GM18511 (cell line): ENCODE results near the gene TBC1D4.

Source experiments
- ATAC-seq: cut with Tn5 transposase; IDR thresholded peaks from one replicate; pipeline ENCODE4 v1.9.1; 2021; ENCODE audit warnings: mild to moderate bottlenecking, moderate library complexity; ENCODE audit not compliant: unreplicated experiment

Gene TBC1D4

DNA sequence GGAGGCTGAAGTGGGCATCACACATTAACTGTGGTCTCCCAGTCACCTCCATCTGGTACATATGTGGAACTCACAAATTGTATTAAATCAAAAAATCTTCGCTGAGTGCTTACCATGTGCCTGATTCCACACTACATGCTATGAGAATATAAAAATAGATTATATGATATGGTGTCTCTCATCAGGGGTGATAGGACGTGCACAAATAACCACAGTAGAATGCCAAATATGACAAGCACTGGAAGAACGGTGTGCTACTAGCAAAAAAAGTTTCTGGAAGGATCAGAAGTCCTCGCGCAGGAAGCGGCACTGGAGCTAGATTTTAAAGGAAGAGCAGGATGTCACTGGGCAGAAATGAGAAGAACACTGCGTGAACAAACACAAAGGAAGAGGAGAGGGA, 62.3 kb downstream of the TBC1D4 start:
- ATAC-seq = no peak

DNA sequence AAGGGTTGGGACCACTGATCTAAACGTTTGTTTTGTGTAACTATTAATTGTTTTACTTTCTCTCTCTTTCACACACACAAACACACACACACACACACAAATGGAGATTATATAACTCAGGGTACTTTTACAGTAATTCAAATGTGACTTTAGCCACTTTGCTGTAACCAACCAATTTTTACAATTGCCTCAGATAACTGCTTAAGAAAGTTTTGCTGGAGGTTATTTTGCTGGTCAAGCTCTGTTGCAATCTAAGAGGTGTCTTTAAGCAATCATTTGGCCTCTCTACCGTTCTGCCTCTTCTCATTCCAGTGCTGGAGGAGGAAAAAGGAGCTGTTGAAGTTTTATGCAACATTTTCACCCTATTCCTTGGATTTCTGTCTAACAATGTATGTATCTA, 63.0 kb downstream of the TBC1D4 start:
- no peak for ATAC-seq

DNA sequence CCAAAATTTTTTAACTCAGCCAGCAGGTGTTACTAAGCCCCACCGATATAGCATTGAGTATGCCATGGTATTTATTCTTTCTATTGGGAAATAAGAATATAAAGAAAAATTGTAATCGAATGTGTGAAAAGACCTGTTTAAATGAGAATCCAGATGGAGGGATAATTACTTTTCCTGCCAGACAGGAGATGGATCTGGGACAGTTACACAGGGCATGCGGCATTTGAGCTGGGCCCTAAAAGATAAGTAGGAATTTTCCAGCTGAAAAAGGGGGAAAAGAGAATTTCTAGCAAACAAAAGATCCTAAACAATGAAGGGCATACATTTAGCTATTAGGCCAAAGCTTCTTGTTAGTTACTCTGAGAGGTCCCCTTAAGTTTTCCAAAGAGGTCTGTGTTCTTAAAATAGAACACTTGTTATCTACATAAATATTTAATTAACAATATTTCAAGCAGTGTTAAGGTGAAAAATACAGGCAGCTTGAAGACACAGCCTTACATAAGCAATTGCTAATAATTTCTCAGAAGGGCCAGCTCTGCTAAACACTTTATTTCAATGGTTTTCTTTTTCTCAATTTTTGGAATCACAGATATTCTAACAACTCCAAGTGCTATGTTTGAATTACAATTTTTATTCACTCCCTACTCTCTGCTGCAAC, 63.7 kb downstream of the TBC1D4 start:
- no peak for ATAC-seq

DNA sequence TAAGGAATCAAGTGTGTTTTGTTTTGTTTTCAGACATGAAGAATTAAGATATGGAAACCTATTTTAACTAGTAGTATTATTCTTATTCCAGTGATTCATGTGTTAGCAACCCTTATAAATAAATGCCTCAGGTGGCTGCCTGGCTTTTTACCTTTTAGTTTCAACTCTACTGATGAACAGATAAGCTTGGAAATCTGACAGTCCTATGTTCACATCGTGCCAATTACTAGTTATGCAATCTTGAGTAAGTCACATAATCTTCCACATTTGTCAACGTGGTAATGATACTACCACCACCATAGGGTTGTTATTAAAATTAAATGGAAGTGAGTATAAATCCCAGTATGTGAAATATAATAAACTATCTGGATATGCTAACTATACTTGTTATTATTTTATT, 64.3 kb downstream of the TBC1D4 start:
- ATAC-seq = no peak

DNA sequence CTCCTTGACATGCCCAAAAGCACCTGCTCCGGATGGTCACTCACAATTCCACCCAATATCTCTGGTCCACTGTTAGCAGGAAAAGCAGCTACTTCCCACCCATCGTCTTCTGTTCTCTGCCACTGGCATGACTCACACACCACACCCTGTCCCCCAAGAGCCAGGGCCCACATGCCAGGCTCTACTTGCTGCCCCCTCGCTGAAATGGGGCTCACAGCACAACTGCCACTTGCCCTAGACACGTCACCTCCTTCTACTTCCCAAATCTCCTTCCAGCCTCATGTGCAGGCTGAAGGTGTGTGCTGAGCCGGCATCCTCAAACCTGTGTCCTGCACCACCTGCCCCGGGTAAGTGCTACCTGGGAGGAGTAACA, 65.0 kb downstream of the TBC1D4 start:
- ATAC-seq = peak; percentile 29

DNA sequence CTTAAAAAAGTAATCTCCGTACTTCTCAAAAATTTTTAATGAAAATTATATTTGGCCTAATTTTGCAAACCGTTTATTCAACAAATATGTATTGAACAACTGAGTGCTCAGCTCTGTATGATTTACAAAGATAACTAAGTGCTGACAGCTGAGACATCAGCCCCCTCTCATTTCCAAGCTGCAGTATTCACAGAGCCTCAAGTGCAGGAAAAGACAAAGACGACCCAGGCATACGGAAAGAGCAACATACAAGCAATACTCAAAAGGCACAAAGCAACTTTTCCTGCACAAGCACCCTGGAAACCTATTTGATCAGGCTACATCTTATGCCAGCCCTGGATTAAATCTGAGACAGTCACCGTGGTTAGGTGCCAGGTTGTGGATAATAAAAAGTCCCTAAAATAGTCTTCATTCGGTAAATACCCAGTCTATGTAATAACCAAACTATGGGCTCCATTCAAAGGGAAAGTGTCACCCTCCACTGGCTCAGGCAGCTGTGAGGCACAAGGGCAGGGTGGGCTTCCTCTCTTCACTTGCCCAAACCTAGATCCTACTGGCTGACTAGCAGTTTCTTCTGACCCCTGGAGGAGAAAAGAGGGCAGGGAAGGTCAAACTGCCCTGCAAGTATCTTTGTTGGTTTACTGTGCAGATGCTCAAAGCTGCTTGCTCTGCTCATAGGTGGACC, 65.5 kb downstream of the TBC1D4 start:
- ATAC-seq = peak; percentile 70

DNA sequence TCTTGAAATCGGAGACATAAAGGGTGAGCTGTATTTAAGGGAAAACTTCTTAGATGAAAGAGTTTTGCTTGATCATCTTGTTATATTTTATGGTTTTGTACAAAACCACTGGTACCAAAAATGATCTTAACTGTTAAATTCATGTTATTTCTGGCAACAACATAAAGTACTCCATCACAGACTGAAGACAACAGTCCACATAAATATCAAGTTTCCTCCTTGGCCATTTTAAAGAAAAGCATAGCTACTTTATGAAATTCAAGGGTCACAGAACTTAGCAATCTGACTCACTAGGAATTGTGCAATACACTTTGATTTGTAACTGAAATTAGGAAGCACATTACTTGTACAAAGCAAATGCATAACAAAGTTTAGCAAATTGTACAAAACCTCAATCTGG, 66.3 kb downstream of the TBC1D4 start:
- no peak for ATAC-seq

DNA sequence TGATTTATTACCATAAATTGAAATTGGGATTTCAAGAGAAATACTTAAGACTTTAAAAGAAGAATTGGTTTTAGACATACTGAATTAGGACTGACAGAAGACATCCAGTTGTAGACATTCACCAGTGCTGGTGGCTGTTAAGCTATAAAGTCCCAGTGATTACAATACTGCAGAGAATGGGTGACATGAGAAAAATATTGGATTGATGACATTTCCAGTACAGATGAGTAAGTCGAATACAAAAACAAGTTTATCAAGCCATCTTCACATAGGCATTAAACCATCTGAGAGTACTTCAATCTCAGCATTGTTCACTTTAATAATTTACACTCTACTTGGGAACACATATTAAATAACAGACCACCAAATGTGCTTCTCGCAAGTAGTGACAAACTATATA, 66.8 kb downstream of the TBC1D4 start:
- ATAC-seq = no peak

DNA sequence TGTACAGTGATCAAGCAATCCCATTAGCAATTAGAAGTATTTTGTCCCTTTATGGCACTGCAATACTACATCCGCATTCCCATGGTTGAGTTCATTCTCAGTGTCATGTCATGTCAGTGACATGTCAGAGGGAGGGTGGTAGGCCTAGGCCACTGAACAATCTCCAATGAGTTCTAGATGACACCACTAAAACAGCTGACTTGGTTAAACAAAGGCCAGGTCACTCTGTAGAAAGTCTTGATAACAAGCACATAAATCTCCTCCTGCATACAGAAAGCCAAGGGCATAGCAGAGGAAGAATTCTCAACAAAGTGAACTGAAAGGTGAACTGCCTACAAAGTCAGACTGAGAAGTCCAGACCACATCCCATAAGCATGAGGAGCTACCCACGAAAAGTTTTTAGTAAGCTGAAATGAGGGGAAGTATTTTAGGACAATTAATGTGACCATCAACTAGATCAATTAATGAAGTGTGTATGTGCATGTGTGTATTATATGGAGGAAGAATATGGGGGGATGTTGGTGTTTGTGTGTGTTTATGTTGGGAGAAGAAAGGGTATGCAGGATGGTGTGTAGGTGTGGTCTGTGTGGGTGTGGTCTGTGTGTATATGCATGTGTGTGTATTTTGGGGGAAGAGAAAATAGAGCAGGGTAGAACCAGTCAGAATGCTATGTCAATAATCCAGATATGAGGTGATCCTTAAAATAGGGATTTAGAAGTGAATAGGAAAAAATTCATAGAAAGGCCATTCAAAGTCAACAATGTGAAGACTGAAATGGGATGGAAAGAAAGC, 67.7 kb downstream of the TBC1D4 start:
- ATAC-seq = peak; percentile 37

DNA sequence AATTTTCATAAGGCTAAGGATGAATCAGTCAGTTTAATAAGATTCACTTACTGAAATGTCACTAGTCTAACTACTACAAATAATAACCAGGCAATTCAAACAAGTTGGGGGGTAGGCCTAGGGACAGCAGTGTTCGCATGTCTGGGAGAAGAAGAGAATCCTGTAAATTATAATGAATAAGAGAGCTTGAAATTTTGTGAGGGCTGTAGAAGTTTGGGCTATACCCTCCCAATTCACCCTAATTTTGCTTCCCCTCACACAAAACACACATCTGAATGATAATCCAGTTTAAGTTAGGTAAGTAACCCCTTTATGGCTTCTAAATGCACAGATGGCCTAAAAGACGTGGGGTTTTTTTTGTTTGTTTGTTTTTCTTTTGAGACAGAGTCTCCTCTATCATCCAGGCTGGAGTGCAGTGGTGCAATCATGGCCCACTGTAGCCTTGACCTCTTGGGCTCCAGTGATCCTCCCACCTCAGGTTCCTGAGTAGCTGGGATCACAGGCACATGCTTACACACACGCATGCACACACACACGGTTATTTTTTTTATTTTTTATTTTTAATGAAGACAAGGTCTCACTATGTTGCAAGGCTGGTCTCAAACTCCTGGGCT, 69.9 kb downstream of the TBC1D4 start:
- no peak for ATAC-seq

DNA sequence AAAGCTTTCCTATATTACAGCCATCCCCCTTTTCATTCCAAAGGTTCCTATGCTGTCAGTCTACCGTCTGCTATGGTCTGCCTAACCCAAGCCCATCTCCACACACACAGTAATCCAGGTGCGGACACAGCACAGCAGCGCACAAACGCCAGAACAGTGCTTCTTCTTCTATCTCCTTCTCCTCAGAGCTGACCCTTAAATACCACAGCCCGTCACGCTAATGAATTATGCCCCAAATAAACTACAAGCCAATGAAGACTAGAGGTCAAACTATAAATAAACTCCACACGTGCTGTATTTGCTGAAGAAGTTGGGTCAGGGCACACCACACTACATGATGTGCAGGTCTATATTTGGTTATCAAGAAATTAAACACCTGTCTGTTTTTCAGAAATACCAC, 71.8 kb downstream of the TBC1D4 start:
- no peak for ATAC-seq

DNA sequence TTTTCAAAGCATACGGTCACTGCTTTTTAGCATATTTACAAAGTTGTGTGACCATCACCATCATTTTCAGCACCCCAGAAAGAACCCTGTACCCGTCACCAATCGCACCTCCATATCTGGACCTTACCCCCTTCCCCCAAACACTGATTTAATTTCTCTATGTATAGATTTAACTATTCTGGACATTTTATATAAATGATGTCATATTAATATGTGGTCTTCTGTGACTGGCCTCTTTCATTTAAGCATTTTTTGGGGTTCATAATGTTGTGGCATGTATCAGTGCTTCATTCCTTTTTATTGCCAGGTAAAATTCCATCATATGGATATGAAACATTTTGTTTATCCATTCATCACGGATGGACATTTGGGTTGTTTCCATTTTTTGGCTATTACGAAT, 74.0 kb downstream of the TBC1D4 start:
- ATAC-seq = no peak

DNA sequence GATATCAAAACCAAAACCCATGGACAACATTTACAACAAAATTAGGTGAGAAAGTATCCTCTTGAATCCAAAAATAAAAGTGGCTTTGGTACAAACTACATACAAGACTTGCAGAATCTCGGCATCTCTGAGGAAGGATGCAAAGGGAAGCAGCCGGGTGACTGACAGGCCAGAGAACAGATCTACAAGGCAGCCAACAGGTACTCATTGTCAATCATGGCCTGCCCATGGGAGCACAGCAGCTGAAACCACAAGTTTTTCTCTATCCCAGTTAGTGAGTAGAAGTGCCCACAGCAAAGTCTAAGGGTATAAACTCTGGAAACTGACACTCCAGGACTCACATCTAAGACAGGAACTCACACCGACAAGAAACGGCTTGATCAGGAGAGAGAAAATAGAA, 74.5 kb downstream of the TBC1D4 start:
- ATAC-seq = no peak

DNA sequence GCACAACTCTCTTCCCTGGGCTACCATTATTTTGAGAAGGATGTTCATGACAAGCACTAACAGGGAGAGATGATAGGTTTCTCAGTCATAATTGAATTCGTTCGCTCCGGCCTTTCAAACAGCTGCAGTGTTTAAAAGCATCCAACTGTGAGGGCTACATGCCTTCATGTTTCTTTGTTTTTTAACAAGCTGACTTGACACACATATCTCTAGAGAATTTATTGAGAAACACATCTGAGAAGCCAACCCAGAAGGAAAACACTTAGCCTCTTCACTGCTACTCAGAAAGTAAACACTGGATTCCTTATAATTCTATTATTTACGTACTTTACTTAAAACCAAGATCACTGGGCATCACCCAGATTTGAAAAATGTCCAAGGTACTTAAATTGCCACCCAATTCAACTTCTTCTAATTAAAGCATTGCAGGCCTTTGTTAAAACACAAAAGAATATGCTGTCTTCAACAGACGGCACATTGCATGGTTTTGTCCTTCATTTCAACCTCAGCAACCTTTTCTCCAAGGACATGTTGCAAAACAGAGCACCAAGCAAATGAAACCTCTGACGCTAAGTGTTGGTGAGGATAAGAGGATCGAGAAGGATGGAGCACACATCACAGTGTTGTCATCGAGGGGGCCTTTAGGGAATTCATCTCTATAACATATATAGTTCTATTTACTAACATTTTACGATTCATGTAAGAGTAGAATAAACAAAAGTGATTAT, 75.8 kb downstream of the TBC1D4 start:
- ATAC-seq = no peak

DNA sequence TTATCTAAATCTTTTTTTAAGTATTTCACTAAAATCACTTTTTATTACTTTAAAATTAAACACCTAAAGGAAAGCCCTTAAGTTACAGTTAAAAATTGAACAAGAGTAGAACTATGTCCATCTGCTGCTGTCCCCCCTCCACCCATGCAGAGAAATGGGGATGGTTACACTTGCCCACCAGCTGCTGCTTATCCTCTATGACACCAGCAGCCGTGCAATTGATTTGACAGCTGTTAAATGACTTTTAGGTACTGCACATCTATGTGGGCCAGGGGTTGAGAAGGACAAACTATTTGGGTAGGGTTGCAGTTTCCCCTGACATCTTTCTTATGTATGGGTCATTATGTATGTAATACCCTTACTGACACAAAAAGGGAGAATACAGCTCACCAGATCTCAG, 77.2 kb downstream of the TBC1D4 start:
- no peak for ATAC-seq

DNA sequence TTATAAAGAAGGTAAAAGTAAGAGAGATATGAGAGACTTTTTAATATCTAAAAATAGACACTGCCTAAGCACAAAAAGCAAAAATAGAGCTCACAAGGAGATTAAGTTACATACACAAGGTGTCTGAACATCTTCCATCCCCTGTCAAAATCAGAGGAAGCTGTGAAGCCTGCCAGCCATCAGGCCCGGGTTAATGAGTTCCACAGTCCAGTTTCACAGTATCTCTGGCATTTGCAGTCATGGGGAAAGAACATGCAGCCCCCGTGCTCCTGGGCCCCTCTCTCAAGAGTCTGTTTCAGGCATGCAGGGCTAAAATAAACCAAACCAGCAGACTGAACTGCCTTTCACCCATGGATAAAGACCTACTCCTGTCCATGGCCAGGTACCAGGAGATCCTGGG, 79.2 kb downstream of the TBC1D4 start:
- peak; percentile 70 for ATAC-seq

DNA sequence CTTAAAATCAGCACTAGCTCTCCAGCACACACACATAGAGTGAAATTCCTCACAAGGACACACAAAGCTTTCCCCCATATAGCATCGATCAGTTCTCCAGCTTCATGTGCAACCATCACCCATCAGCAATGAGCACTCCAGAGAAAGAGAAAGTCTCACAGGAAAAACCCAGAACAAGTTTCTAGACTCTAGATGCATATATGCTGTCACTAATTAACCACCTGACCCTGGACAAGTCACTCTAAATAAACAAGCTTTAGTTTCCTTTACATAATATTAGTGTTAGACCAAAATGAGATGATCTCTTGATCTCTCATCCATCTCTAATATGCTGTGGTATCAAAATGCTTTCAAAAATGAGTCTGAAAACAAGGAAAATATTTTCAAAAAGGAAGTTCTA, 81.2 kb downstream of the TBC1D4 start:
- peak; percentile 59 for ATAC-seq

DNA sequence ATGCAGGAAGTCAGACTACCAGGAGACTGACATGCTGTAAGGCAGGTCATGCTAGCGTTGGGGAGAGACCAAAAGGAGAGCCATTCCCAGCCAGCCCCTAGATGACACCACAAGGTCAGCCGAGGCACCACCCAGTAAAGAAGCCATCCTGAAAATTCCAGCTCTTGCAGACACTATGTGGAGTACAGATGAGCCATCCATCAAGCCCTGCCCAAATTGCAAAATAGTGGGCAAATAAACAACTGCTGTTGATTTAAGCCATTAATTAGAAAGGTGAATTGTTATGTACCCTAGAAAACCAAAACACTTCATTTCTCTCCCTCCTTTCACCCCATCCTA, 82.1 kb downstream of the TBC1D4 start:
- no peak for ATAC-seq

DNA sequence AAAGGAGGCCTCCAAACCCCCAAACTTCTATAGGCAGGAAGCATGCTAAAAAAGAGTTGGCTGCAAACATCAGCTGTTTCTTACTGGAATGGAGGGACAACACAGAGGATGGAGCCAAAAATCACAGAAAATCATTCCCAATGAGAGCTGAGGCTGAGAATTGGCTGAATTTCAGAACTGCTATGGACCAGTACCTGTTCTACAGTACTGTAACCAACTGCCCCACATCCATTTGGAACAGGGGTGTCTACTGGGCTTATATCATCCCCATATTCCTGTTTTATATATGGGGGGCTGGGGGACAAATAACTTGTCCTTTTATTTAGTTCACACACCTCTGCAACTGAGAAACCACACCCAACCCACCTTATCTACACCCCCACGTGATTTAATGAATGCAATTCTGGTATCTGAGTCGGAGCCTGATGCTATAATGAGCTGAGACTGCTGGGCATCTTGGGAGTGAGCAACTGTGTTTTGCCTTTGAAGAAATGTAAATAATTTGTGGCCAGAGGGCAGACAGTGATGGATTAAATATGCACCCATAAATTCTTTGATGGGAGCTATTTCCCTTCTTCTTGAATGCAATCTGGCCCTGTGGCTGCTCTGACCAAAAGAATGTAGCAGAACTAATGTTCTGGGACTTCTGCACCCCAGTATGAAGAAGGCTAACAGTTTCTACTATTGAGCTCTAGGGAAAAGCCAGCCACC, 82.6 kb downstream of the TBC1D4 start:
- no peak for ATAC-seq

DNA sequence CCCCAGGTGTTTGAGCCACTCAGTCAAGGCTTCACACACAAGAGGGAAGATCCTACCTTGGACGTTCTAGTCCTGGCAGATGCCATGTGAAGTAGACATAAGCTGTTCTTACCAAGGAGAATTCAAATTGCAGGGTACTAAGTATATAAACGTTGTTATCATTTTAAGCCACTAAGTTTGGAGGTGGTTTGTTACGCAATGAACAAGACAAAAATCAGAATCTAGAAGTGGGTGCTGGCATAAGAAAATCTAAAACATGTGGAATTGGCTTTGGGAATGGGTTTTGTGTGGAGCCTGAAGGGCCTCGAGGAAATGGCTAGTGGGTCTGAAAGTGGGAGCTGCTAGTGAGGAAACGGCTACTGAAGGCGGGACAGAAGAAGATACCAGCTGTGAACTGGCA, 83.9 kb downstream of the TBC1D4 start:
- ATAC-seq = no peak

DNA sequence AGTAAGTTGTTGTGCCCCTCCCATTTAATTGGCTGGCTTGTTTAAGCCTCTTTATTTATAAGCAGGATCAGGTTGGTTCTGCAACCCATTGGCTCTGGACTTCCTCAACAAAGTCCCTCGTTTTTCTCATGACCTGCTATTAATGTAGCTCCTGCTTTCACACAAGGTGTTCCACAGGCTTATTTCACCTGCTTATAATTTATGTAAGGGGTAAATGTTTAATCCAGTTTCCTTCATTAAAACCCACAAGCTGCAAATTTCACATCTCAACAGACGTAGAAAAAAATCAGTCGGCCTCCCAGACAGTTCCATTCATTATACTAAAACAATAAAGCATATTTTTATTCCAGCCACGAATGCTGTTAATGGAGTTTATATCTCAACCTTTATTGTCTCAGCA, 86.1 kb downstream of the TBC1D4 start:
- ATAC-seq = no peak
